K562 (cell line): ENCODE measurements around the gene ATE1. TPM values are rescaled to one million over a fixed set of nuclear protein-coding genes. Genes with fewer than 3 reads are reported as not detected.

Experiments used
- ATAC-seq: fragments of 200-7000 bp; cut with Tn5 transposase; 3 replicates; pipeline ENCODE4 v1.9.1; 2020; ENCODE audit warnings: moderate library complexity
- BruUV-seq: library from RNA; stranded (reverse); fragments of 400-500 nt; replicated peaks from 2 replicates; lab custom pipeline; 2021; lab: Mats Ljungman, UMichigan
- CTCF ChIA-PET: fragments of 300-600 bp; formaldehyde crosslinking; extraction: SDS; loops from one replicate; lab custom pipeline; 2021; ENCODE audit warnings: low intra/inter-chr PET ratio; lab: Yijun Ruan, JAX
- POLR2A ChIA-PET: fragments of 300-600, 350-650 bp; sonication (Branson Sonifier 250); formaldehyde crosslinking; extraction: SDS; loops from one replicate; lab custom pipeline; 2021; ENCODE audit warnings: antibody characterized with exemption, inconsistent platforms; lab: Yijun Ruan, JAX
- DNase-seq, 4 experiments: peaks; one replicate each; pipeline versions ENCODE4 v3.0.0 to v3.0.0-alpha.2; 2011 to 2018; ENCODE audit warnings: low spot score in 3 of 4, mixed read lengths in 3 of 4; ENCODE audit errors: extremely low read depth in 1 of 4
- FAIRE-seq: peaks from 2 replicates; lab custom pipeline; 2011; peaks lifted over from hg19 to GRCh38; lab: Jason Lieb, UNC
- H2AFZ ChIP-seq: 2 replicates; pipeline ENCODE4 v1.6.0; 2011; ENCODE audit warnings: low read depth, low read length, control low read depth, inconsistent platforms
- H3K27ac ChIP-seq: fragments of 200-600 bp; 3 replicates; pipeline ENCODE4 v1.8.0; 2011; ENCODE audit warnings: low read depth, mild to moderate bottlenecking, control low read depth, inconsistent platforms, low read length, moderate library complexity, mixed read lengths; ENCODE audit errors: extremely low read depth
- H3K27me3 ChIP-seq, 2 experiments: fragments of 300-600 bp in 1 of 2; 2 replicates in 1 of 2; 3 replicates in 1 of 2; pipeline versions ENCODE4 v1.6.0 to v1.8.0; 2011; ENCODE audit warnings: inconsistent platforms in 2 of 2, low read length in 2 of 2, mild to moderate bottlenecking in 1 of 2, mixed read lengths in 1 of 2, moderate library complexity in 1 of 2; ENCODE audit not compliant: control insufficient read depth in 2 of 2, insufficient read depth in 2 of 2
- H3K36me3 ChIP-seq: fragments of 300-600 bp; 3 replicates; pipeline ENCODE4 v1.8.0; 2011; ENCODE audit warnings: mild to moderate bottlenecking, low read length, inconsistent platforms; ENCODE audit not compliant: control insufficient read depth, insufficient read depth
- H3K4me1 ChIP-seq, 2 experiments: fragments of 200-600 bp in 1 of 2; replicated peaks in 1 of 2; 2 replicates in 1 of 2; 3 replicates in 1 of 2; pipeline versions ENCODE4 v1.5.1 to v1.8.0; 2011; ENCODE audit warnings: inconsistent platforms in 2 of 2, low read length in 2 of 2, mild to moderate bottlenecking in 1 of 2, mixed read lengths in 1 of 2, moderate library complexity in 1 of 2; ENCODE audit not compliant: control insufficient read depth in 2 of 2, insufficient read depth in 2 of 2
- H3K4me2 ChIP-seq: 2 replicates; pipeline ENCODE4 v1.6.1; 2011; ENCODE audit warnings: low read length, control low read depth, inconsistent platforms, mixed read lengths; ENCODE audit not compliant: insufficient read depth
- H3K4me3 ChIP-seq: fragments of 200-600 bp; sonication (generic), shearing (Covaris generic); 2 replicates; pipeline ENCODE4 v1.5.1; 2016; ENCODE audit warnings: control low read depth, inconsistent platforms
- H3K79me2 ChIP-seq: fragments of 200-600 bp; 3 replicates; pipeline ENCODE4 v1.8.0; 2011; ENCODE audit warnings: low read length, inconsistent platforms; ENCODE audit not compliant: control insufficient read depth, insufficient read depth
- H3K9ac ChIP-seq, 2 experiments: 2 replicates each; pipeline versions ENCODE4 v1.6.0 to v1.6.1; 2011; ENCODE audit warnings: low read depth in 2 of 2, low read length in 2 of 2, control low read depth in 1 of 2, inconsistent platforms in 1 of 2, mild to moderate bottlenecking in 1 of 2, mixed read lengths in 1 of 2; ENCODE audit not compliant: insufficient read depth in 1 of 2
- H3K9me1 ChIP-seq: one replicate; pipeline ENCODE4 v1.6.0; 2011; ENCODE audit warnings: inconsistent platforms, mild to moderate bottlenecking, low read length, moderate library complexity; ENCODE audit not compliant: control insufficient read depth, insufficient read depth
- H3K9me3 ChIP-seq: replicated peaks from 2 replicates; pipeline ENCODE4 v1.5.1; 2011; ENCODE audit warnings: low read depth, low read length, inconsistent platforms; ENCODE audit not compliant: control insufficient read depth, insufficient read depth
- H4K20me1 ChIP-seq: replicated peaks from 2 replicates; pipeline ENCODE4 v1.6.1; 2011; ENCODE audit warnings: low read length, inconsistent platforms, mixed read lengths; ENCODE audit not compliant: control insufficient read depth, insufficient read depth
- ELF1 ChIP-seq: fragments of 200-800 bp; sonication (Bioruptor generic); IDR thresholded peaks from 2 replicates; pipeline ENCODE4 v1.6.1; 2016; ENCODE audit warnings: missing genetic modification characterization, missing compliant biosample characterization
- GTF2E2 ChIP-seq: fragments of 200-800 bp; sonication (Bioruptor generic); IDR thresholded peaks from 2 replicates; pipeline ENCODE4 v1.6.1; 2016; ENCODE audit warnings: missing genetic modification characterization, missing compliant biosample characterization
- MAFF ChIP-seq: IDR thresholded peaks from 2 replicates; pipeline ENCODE4 v1.6.1; 2012; ENCODE audit warnings: low read length, improper control_type of control experiment
- NR1H2 ChIP-seq: sonication (generic); formaldehyde crosslinking; IDR thresholded peaks from 2 replicates; pipeline ENCODE4 v1.4.0; 2020; ENCODE audit warnings: mild to moderate bottlenecking, missing genetic modification reagents
- PHB ChIP-seq: fragments of 250-450 bp; sonication (Bioruptor Pico); IDR thresholded peaks from 2 replicates; pipeline ENCODE4 v1.5.0; 2021
- PRMT5 ChIP-seq: sonication (generic); formaldehyde crosslinking; IDR thresholded peaks from 2 replicates; pipeline ENCODE4 v1.5.0; 2020; ENCODE audit warnings: missing genetic modification reagents
- PRPF4 ChIP-seq: fragments of 200-400 bp; formaldehyde crosslinking; IDR thresholded peaks from one replicate; pipeline ENCODE4 v1.6.1; 2017; ENCODE audit warnings: low read length, low read depth, mild to moderate bottlenecking; ENCODE audit not compliant: insufficient read depth, poor library complexity, severe bottlenecking
- TBP ChIP-seq: optimal IDR thresholded peaks from 2 replicates; pipeline ENCODE3; 2011; ENCODE audit warnings: low read depth, low read length, improper control_type of control experiment
- TCF3 ChIP-seq: sonication (generic); formaldehyde crosslinking; IDR thresholded peaks from 2 replicates; pipeline ENCODE4 v1.4.0; 2020; ENCODE audit warnings: mild to moderate bottlenecking, missing genetic modification reagents
- XRCC5 ChIP-seq: fragments of 200-400 bp; formaldehyde crosslinking; IDR thresholded peaks from 2 replicates; pipeline ENCODE4 v1.6.1; 2017; ENCODE audit warnings: low read depth, mild to moderate bottlenecking, low read length
- ZNF175 ChIP-seq: fragments of 200-800 bp; sonication (Bioruptor generic); IDR thresholded peaks from 2 replicates; pipeline ENCODE4 v1.6.1; 2016; ENCODE audit warnings: low read depth, mild to moderate bottlenecking, missing genetic modification characterization, missing compliant biosample characterization
- WGBS: fragments of 100-300 bp; shearing (Covaris generic); methylation state at CpG from one replicate; pipeline ENCODE4 v1.1.6; 2016; ENCODE audit warnings: low coverage, mixed read lengths; ENCODE audit not compliant: insufficient coverage; ENCODE audit errors: missing lambda C conversion rate; 5-methylcytosine and 5-hydroxymethylcytosine counted together
- in situ Hi-C: fragments of 300-500 bp; cut with MboI; formaldehyde crosslinking; loops from 4 replicates; pipeline ENCODE4 v1.15.0; 2018; ENCODE audit warnings: inconsistent platforms, mixed read lengths
- intact Hi-C: fragments of 100-400 bp; cut with micrococcal nuclease; formaldehyde crosslinking; loops from 2 replicates; pipeline ENCODE4 v1.14.2; 2022
- polyA plus RNA-seq, 8 experiments: library from polyadenylated mRNA; depleted of rRNA in 4 of 8; stranded (reverse) in 5 of 8; unstranded in 3 of 8; fragments of >200 nt; fragmentation: Nextera tagmentation in 2 of 8; fragmentation: Illumina TruSeq in 1 of 8; extraction: Ambion mirVana in 2 of 8; extraction: Trizol in 1 of 8; gene quantifications; 2 replicates each; pipeline versions ENCODE4 v1.2.1 to v1.2.3, GENCODE V29; 2011 to 2014; ENCODE audit warnings: inconsistent platforms in 1 of 8, missing spikeins in 1 of 8
- total RNA-seq, 7 experiments: library from RNA; depleted of rRNA in 6 of 7; stranded (reverse); fragments of >200 nt in 6 of 7; fragmentation: Illumina TruSeq in 2 of 7; extraction: Trizol in 2 of 7; gene quantifications; 2 replicates each; pipeline versions ENCODE4 v1.2.1 to v1.2.3, GENCODE V29; 2011 to 2021; ENCODE audit warnings: low replicate concordance in 1 of 7
- TF ChIP-seq, protein P1 (sequence below): IDR thresholded peaks from 2 replicates; pipeline ENCODE4 v1.6.1; 2012; ENCODE audit warnings: low read depth, low read length, improper control_type of control experiment, borderline replicate concordance
- TF ChIP-seq, protein P2 (sequence below), 3 experiments: fragments of 200-800 bp in 1 of 3; fragments of 250-450 bp in 1 of 3; fragments of 450-650 bp in 1 of 3; sonication (Bioruptor Pico) in 1 of 3; sonication (Bioruptor generic) in 1 of 3; formaldehyde crosslinking in 1 of 3; IDR thresholded peaks; 2 replicates each; pipeline versions ENCODE4 v1.6.1 to v1.8.0; 2016 to 2022; ENCODE audit warnings: mild to moderate bottlenecking in 2 of 3, missing genetic modification characterization in 2 of 3, missing compliant biosample characterization in 1 of 3, moderate library complexity in 1 of 3
- TF ChIP-seq, protein P3 (sequence below): fragments of 200-800 bp; sonication (Bioruptor generic); IDR thresholded peaks from 2 replicates; pipeline ENCODE4 v1.6.1; 2017; ENCODE audit warnings: missing genetic modification characterization, missing compliant biosample characterization
- TF ChIP-seq, protein P4 (sequence below): fragments of 250-450 bp; sonication (Bioruptor Pico); IDR thresholded peaks from 2 replicates; pipeline ENCODE4 v1.4.0; 2020; ENCODE audit warnings: mild to moderate bottlenecking, moderate library complexity

The ATE1 gene
- total and polyA plus RNA-seq, 9 of the 15 experiments (the other 6 are each of a cell fraction or from before 2014, with no cell fraction given) = 3.0 to 14.2 (median 8.8) TPM

DNA sequence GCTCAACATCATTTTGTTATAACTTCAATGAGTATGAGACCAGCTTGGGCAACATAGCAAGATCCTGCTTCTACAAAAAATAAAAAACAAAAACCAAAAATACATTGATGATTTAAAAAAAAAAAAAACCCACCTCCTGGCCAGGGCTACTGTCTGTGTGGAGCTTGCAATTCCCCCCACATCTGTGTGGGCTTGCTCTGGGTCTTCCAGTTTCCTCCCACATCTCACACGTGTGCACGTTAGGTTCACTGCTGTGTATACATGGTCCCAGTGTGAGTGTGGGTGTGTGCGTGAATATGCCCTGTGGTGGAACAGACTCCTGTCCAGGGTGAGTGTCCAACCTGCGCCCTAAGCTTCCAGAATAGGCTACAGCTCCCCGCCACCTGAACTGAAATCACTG is 41.6 kb downstream of the ATE1 start:
- BruUV-seq = no TSS peak
- H3K9ac ChIP-seq = no peak overlapping the region
- H3K4me1 ChIP-seq = no peaks in the 10 kb centered on the region
- no peak for ATAC-seq
- H3K9me1 ChIP-seq = no peaks in the 10 kb centered on the region
- no peaks in the 10 kb centered on the region for H3K79me2 ChIP-seq
- H2AFZ ChIP-seq = no peak overlapping the region
- WGBS = 89% methylated on average over 5 of the region's 5 CpGs
- H3K27ac ChIP-seq = no peak overlapping the region
- DNase-seq = no peak
- H3K4me3 ChIP-seq = no peak overlapping the region
- no peak for FAIRE-seq
- H3K9me3 ChIP-seq = no peaks in the 10 kb centered on the region
- no peak overlapping the region for H3K4me2 ChIP-seq
- in situ Hi-C loops = no loop called here
- intact Hi-C loops = loop anchor here (2.0 to 10.0 kb wide), 2 partner anchors 151 to 943 kb away; no protein-coding TSS in a partner anchor
- no peaks in the 10 kb centered on the region for H4K20me1 ChIP-seq
- H3K27me3 ChIP-seq = no peaks in the 10 kb centered on the region
- no peaks in the 10 kb centered on the region for H3K36me3 ChIP-seq
- ChIA-PET POLR2A (no interaction called here), CTCF (interaction anchor here (1.1 kb wide), 2 partner anchors 61 to 944 kb away, joined by 4 read pairs; no protein-coding TSS in a partner anchor)
- TF ChIP-seq ZNF175 (no peak), TBP (no peak), TCF3 (CRISPR knock-in tag) (no peak), GTF2E2 (tag) (no peak), ELF1 (tag) (no peak), MAFF (no peak), PHB (no peak), NR1H2 (CRISPR knock-in tag) (no peak), XRCC5 (no peak), PRPF4 (no peak), PRMT5 (CRISPR knock-in tag) (no peak)
- TF ChIP-seq, protein P1, sequence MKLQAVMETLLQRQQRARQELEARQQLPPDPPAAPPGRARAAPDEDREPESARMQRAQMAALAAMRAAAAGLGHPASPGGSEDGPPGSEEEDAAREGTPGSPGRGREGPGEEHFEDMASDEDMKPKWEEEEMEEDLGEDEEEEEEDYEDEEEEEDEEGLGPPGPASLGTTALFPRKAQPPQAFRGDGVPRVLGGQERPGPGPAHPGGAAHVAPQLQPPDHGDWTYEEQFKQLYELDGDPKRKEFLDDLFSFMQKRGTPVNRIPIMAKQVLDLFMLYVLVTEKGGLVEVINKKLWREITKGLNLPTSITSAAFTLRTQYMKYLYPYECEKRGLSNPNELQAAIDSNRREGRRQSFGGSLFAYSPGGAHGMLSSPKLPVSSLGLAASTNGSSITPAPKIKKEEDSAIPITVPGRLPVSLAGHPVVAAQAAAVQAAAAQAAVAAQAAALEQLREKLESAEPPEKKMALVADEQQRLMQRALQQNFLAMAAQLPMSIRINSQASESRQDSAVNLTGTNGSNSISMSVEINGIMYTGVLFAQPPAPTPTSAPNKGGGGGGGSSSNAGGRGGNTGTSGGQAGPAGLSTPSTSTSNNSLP = no peak
- TF ChIP-seq, protein P2, sequence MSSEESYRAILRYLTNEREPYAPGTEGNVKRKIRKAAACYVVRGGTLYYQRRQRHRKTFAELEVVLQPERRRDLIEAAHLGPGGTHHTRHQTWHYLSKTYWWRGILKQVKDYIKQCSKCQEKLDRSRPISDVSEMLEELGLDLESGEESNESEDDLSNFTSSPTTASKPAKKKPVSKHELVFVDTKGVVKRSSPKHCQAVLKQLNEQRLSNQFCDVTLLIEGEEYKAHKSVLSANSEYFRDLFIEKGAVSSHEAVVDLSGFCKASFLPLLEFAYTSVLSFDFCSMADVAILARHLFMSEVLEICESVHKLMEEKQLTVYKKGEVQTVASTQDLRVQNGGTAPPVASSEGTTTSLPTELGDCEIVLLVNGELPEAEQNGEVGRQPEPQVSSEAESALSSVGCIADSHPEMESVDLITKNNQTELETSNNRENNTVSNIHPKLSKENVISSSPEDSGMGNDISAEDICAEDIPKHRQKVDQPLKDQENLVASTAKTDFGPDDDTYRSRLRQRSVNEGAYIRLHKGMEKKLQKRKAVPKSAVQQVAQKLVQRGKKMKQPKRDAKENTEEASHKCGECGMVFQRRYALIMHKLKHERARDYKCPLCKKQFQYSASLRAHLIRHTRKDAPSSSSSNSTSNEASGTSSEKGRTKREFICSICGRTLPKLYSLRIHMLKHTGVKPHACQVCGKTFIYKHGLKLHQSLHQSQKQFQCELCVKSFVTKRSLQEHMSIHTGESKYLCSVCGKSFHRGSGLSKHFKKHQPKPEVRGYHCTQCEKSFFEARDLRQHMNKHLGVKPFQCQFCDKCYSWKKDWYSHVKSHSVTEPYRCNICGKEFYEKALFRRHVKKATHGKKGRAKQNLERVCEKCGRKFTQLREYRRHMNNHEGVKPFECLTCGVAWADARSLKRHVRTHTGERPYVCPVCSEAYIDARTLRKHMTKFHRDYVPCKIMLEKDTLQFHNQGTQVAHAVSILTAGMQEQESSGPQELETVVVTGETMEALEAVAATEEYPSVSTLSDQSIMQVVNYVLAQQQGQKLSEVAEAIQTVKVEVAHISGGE (CRISPR knock-in tag; IDR thresholded peaks at IDR 0.05) = no peak
- TF ChIP-seq, protein P3, sequence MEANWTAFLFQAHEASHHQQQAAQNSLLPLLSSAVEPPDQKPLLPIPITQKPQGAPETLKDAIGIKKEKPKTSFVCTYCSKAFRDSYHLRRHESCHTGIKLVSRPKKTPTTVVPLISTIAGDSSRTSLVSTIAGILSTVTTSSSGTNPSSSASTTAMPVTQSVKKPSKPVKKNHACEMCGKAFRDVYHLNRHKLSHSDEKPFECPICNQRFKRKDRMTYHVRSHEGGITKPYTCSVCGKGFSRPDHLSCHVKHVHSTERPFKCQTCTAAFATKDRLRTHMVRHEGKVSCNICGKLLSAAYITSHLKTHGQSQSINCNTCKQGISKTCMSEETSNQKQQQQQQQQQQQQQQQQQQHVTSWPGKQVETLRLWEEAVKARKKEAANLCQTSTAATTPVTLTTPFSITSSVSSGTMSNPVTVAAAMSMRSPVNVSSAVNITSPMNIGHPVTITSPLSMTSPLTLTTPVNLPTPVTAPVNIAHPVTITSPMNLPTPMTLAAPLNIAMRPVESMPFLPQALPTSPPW (CRISPR knock-in tag) = no peak
- TF ChIP-seq, protein P4, sequence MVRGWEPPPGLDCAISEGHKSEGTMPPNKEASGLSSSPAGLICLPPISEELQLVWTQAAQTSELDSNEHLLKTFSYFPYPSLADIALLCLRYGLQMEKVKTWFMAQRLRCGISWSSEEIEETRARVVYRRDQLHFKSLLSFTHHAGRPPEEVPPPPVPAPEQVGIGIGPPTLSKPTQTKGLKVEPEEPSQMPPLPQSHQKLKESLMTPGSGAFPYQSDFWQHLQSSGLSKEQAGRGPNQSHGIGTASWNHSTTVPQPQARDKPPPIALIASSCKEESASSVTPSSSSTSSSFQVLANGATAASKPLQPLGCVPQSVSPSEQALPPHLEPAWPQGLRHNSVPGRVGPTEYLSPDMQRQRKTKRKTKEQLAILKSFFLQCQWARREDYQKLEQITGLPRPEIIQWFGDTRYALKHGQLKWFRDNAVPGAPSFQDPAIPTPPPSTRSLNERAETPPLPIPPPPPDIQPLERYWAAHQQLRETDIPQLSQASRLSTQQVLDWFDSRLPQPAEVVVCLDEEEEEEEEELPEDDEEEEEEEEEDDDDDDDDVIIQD (CRISPR knock-in tag) = no peak
